Measurements from ENCODE around the gene PPIF.

- TF ChIP-seq CTCF (conservative IDR thresholded peaks at IDR 0.05; ENCODE audit: low read depth, low read length), result no peak
- TF ChIP-seq EZH2 (IDR thresholded peaks at IDR 0.05; ENCODE audit: borderline replicate concordance, low read depth, low read length, poor library complexity, severe bottlenecking), result no peak
Observed at GRCh38 chr10:79320316-79320715, 27.0 kb upstream of the PPIF start.

All from A673 (cell line).